Activated gamma-delta T cell treated with Interleukin-2 at 50 U/mL for 16 hours (primary cell): ENCODE measurements around the gene SDHAF3.
A peak's percentile ranks its signal among the peaks of the same experiment; 100 is the strongest.
"Not testable (repeated sequence)": the region's sequence is repeated elsewhere in the genome, so short reads cannot be mapped to it uniquely, and the experiment has no call there.

Experiments used
- DNase-seq: peaks from one replicate; pipeline ENCODE4 v3.0.0-alpha.2; 2020

The SDHAF3 gene

GRCh38 chr7:97117372-97118188 is at the start of gene SDHAF3:
TSS of gene SDHAF3 (plus strand) at chr7:97117698. CDS start at chr7:97117724, 26 bp downstream.
- peak; percentile 98 for DNase-seq

GRCh38 chr7:97072025-97072424 is 45.5 kb upstream of the SDHAF3 start:
- not testable (repeated sequence) for DNase-seq

- no peak for DNase-seq
Measured at GRCh38 chr7:97075928-97076327, 41.6 kb upstream of the SDHAF3 start.

- DNase-seq: no peak
Measured at GRCh38 chr7:97078023-97078969, 39.2 kb upstream of the SDHAF3 start.

- DNase-seq: no peak
Measured at GRCh38 chr7:97079300-97079699, 38.2 kb upstream of the SDHAF3 start.

GRCh38 chr7:97081521-97082300 is 35.8 kb upstream of the SDHAF3 start:
- DNase-seq: no peak

- DNase-seq: no peak
Measured at GRCh38 chr7:97088364-97088763, 29.1 kb upstream of the SDHAF3 start.

GRCh38 chr7:97089771-97090170 is 27.7 kb upstream of the SDHAF3 start:
- DNase-seq: no peak

GRCh38 chr7:97090761-97091353 is 26.6 kb upstream of the SDHAF3 start:
- DNase-seq: no peak

GRCh38 chr7:97094284-97094930 is 23.1 kb upstream of the SDHAF3 start:
- DNase-seq: no peak

- no peak for DNase-seq
Measured at GRCh38 chr7:97096037-97096436, 21.5 kb upstream of the SDHAF3 start.

- DNase-seq: no peak
Measured at GRCh38 chr7:97096661-97097060, 20.8 kb upstream of the SDHAF3 start.

- DNase-seq: peak; percentile 59
Measured at GRCh38 chr7:97104719-97105238, 12.7 kb upstream of the SDHAF3 start.

- DNase-seq: no peak
Measured at GRCh38 chr7:97107192-97107800, 10.2 kb upstream of the SDHAF3 start.

GRCh38 chr7:97116308-97116707 is 1.2 kb upstream of the SDHAF3 start:
- DNase-seq: no peak

GRCh38 chr7:97117035-97117371 is 495 bp upstream of the SDHAF3 start:
- no peak for DNase-seq

GRCh38 chr7:97118306-97118917 is 914 bp downstream of the SDHAF3 start:
- no peak for DNase-seq

GRCh38 chr7:97119747-97120146 is 2.2 kb downstream of the SDHAF3 start:
- no peak for DNase-seq

GRCh38 chr7:97120713-97121457 is 3.4 kb downstream of the SDHAF3 start:
- no peak for DNase-seq

- not testable (repeated sequence) for DNase-seq
Measured at GRCh38 chr7:97123115-97123514, 5.6 kb downstream of the SDHAF3 start.
